Measurements from ENCODE around the gene TP73.

DNA sequence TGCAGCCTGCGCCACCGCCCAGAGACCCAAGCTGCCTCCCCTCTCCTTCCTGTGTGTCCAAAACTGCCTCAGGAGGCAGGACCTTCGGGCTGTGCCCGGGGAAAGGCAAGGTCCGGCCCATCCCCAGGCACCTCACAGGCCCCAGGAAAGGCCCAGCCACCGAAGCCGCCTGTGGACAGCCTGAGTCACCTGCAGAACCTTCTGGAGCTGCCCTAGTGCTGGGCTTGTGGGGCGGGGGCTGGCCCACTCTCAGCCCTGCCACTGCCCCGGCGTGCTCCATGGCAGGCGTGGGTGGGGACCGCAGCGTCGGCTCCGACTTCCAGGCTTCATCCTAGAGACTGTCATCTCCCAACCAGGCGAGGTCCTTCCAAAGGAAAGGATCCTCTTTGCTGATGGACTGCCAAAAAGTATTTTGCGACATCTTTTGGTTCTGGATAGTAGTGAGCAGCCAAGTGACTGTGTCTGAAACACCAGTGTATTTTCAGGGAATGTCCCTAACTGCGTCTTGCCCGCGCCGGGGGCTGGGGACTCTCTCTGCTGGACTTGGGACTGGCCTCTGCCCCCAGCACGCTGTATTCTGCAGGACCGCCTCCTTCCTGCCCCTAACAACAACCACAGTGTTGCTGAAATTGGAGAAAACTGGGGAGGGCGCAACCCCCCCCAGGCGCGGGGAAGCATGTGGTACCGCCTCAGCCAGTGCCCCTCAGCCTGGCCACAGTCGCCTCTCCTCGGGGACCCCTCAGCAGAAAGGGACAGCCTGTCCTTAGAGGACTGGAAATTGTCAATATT lies 81.0 kb downstream of the TP73 start:
- no peak for TF ChIP-seq POLR2A (IDR thresholded peaks at IDR 0.05)
- TF ChIP-seq, protein P1, sequence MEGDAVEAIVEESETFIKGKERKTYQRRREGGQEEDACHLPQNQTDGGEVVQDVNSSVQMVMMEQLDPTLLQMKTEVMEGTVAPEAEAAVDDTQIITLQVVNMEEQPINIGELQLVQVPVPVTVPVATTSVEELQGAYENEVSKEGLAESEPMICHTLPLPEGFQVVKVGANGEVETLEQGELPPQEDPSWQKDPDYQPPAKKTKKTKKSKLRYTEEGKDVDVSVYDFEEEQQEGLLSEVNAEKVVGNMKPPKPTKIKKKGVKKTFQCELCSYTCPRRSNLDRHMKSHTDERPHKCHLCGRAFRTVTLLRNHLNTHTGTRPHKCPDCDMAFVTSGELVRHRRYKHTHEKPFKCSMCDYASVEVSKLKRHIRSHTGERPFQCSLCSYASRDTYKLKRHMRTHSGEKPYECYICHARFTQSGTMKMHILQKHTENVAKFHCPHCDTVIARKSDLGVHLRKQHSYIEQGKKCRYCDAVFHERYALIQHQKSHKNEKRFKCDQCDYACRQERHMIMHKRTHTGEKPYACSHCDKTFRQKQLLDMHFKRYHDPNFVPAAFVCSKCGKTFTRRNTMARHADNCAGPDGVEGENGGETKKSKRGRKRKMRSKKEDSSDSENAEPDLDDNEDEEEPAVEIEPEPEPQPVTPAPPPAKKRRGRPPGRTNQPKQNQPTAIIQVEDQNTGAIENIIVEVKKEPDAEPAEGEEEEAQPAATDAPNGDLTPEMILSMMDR (IDR thresholded peaks at IDR 0.05): no peak
